Measurements from ENCODE around the gene ZSWIM2.

GRCh38 chr2:186874713-186875112, 25.7 kb upstream of the ZSWIM2 start:
- TF ChIP-seq CTCF (IDR thresholded peaks at IDR 0.05; ENCODE audit: low read length) (no peak), EZH2phosphoT487 (IDR thresholded peaks at IDR 0.05; ENCODE audit: low read length) (no peak), EZH2 (optimal IDR thresholded peaks at IDR 0.05; ENCODE audit: low read depth, low read length) (no peak)
